GM12872 (cell line): ENCODE results near the gene IQGAP3.

Experiments used
- TF ChIP-seq, protein P1 (sequence below): IDR thresholded peaks from 3 replicates; pipeline ENCODE4 v1.5.1; 2011; ENCODE audit warnings: low read depth, mild to moderate bottlenecking, low read length, moderate library complexity; ENCODE audit not compliant: insufficient read depth

IQGAP3 gene

DNA sequence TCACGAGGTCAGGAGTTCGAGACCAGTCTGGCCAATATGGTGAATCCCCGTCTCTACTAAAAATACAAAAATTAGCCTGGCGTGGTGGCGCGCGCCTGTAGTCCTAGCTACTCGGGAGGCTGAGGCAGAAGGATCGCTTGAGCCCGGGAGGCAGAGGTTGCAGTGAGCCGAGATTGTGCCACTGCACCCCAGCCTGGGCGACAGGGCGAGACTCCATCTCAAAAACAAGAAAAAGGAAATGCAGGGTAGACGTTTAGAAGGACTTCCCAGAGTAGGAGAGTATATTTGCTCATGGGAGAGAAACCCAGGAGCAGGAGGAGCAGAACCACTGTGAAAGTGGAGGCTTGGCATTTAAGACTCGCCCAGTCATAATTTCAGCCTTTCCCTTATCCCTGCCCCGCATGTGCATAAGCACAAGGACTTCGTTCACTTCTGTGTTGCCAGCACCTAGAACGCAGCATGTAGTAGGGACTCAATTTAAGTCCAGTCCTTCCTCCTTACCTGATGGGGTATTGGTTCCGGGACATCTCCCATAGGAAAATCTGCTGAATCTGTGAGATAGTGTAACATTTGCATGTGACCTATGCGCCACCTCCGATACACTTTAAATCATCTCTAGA lies 66.6 kb downstream of the IQGAP3 start:
- TF ChIP-seq, protein P1, sequence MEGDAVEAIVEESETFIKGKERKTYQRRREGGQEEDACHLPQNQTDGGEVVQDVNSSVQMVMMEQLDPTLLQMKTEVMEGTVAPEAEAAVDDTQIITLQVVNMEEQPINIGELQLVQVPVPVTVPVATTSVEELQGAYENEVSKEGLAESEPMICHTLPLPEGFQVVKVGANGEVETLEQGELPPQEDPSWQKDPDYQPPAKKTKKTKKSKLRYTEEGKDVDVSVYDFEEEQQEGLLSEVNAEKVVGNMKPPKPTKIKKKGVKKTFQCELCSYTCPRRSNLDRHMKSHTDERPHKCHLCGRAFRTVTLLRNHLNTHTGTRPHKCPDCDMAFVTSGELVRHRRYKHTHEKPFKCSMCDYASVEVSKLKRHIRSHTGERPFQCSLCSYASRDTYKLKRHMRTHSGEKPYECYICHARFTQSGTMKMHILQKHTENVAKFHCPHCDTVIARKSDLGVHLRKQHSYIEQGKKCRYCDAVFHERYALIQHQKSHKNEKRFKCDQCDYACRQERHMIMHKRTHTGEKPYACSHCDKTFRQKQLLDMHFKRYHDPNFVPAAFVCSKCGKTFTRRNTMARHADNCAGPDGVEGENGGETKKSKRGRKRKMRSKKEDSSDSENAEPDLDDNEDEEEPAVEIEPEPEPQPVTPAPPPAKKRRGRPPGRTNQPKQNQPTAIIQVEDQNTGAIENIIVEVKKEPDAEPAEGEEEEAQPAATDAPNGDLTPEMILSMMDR, result no peak

GRCh38 chr1:156504821-156505678 lies 67.3 kb downstream of the IQGAP3 start:
- TF ChIP-seq, protein P1, result no peak

DNA sequence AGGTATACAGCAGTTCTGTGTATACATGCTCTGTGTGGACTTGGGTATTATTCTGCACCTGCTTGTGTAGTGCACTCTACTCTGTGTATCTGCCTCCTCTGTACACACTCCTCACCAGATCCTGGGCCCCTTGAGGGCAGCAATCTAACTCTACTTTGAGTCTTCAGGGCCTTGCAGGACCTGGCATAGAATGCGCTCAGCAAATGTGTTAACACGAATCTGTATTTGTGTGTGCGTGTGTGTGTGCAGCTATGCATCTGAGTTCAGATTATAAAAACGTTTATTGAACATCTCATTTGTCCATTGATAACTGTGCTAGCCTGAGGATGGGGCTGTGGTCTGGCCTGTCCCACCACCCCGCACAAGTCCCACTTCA lies 67.9 kb downstream of the IQGAP3 start:
- TF ChIP-seq, protein P1, result no peak

GRCh38 chr1:156503698-156504437 lies 68.5 kb downstream of the IQGAP3 start:
- TF ChIP-seq, protein P1, result no peak

DNA sequence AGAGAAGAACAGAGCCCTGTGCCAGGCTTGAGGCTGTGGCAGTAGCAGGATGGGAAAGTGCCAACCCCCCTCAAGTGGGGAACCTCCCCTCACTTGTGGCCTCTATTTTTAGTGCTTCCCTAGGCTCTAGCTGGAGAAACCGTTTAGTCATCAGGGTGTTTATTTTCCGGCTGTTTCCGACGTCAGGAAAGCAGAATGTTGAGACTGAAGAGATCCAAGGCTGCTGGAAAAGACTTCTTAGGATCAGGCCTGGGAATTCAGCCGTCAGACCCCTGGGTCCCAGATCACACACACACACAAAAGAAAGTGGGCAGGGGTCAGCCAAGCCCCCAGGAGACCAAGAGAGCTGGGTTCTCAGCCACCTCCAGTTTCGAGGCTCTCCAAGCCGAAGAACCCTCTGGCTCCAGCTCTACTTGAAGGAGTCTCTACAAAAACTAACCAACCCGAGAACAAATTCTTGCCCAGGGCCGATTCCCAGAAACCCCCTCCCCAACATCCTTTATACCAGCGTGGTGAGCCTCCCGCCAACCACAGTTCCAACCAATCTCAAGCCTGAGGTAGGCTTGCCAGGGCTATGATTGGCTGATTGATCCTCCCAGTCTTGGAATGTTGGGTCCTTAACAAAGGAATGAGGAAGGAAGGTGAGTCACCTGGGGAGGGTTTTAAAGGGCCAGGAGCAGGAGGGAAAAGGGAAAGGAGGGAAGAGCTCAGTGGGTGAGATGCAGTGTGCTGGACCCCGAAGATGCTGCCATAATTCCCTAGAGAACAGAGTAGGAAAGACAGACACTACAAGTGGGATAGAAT lies 69.3 kb downstream of the IQGAP3 start:
- TF ChIP-seq, protein P1, result no peak

DNA sequence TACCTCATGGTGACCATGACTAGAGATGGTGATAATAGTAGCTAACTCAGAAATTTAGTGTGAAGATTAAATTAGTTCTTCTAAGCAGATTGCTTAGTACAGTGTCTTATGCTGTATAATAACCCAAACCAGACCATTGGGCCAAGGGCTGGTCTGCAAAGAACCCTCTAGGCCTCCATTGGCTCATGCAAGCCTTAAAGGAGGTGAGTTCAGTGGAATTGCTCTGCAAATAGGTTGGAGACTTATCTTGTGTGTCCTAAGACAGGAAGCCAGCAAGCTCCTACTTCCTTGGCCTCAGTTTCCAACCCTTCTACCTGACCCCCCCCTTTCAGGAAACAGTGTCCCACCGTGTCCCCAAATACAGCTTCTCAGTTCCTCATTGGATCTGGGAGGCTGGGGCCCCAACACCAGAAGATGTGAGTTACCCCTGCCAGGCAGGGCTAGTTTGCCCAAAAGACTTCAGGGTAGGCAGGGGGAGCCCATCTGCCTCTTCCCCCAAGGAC lies 69.9 kb downstream of the IQGAP3 start:
- TF ChIP-seq, protein P1, result no peak
